OCI-LY1 (cell line): ENCODE measurements around the gene ATG4D.

Source experiments
- EZH2 ChIP-seq: fragments of 200-600 bp; sonication (generic), shearing (Covaris generic); IDR thresholded peaks from 2 replicates; pipeline ENCODE4 v1.8.0; 2017; ENCODE audit warnings: borderline replicate concordance, mixed run types, mild to moderate bottlenecking, antibody characterized with exemption, low read length, moderate library complexity, mixed read lengths
- TF ChIP-seq, protein P1 (sequence below): fragments of 200-600 bp; sonication (generic), shearing (Covaris generic); IDR thresholded peaks from 2 replicates; pipeline ENCODE4 v1.5.1; 2017; ENCODE audit warnings: mild to moderate bottlenecking, antibody characterized with exemption, low read length, moderate library complexity, mixed read lengths

DNA sequence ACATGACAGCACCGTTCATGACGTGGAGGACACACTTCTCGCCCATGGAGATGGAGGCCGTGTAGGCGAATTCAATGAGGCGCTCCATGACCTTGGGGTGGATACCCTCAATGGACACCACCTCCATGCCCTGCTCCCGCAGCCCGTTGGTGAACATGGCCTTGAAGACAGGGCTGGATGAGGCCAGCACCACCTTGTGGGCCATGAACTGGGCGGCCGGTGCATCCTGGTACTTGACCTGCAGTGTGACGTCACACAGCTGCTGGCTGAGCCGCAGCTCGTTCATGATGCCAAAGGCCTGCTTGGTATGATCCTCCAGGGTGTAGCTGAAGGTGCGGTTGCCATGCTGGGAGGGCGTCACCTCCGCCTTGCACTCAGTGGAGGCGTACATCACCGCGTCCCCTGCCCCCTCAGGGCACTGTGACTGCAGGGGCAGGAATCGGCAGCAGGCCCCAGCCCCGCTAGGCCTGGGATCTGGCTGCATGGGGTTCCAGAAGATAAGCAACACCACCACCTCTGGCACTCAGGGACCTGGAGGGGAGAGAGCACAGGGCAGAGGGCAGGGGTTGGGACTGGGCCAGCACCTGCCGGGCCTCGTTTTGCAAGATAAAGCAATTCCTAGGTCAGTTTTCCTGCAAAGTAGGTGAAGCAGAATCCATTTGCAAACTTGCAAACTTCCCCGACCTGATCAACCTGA is 44.0 kb upstream of the ATG4D start:
- TF ChIP-seq, protein P1, sequence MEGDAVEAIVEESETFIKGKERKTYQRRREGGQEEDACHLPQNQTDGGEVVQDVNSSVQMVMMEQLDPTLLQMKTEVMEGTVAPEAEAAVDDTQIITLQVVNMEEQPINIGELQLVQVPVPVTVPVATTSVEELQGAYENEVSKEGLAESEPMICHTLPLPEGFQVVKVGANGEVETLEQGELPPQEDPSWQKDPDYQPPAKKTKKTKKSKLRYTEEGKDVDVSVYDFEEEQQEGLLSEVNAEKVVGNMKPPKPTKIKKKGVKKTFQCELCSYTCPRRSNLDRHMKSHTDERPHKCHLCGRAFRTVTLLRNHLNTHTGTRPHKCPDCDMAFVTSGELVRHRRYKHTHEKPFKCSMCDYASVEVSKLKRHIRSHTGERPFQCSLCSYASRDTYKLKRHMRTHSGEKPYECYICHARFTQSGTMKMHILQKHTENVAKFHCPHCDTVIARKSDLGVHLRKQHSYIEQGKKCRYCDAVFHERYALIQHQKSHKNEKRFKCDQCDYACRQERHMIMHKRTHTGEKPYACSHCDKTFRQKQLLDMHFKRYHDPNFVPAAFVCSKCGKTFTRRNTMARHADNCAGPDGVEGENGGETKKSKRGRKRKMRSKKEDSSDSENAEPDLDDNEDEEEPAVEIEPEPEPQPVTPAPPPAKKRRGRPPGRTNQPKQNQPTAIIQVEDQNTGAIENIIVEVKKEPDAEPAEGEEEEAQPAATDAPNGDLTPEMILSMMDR: no peak
- no peak for TF ChIP-seq EZH2
